GM19467 (cell line): ENCODE measurements around the gene FTCD.
"Not testable (repeated sequence)": the region's sequence is repeated elsewhere in the genome, so short reads cannot be mapped to it uniquely, and the experiment has no call there.

Source experiments
- ATAC-seq: cut with Tn5 transposase; IDR thresholded peaks from one replicate; pipeline ENCODE4 v1.9.1; 2021; ENCODE audit warnings: mild to moderate bottlenecking, moderate library complexity; ENCODE audit not compliant: unreplicated experiment

The FTCD gene

DNA sequence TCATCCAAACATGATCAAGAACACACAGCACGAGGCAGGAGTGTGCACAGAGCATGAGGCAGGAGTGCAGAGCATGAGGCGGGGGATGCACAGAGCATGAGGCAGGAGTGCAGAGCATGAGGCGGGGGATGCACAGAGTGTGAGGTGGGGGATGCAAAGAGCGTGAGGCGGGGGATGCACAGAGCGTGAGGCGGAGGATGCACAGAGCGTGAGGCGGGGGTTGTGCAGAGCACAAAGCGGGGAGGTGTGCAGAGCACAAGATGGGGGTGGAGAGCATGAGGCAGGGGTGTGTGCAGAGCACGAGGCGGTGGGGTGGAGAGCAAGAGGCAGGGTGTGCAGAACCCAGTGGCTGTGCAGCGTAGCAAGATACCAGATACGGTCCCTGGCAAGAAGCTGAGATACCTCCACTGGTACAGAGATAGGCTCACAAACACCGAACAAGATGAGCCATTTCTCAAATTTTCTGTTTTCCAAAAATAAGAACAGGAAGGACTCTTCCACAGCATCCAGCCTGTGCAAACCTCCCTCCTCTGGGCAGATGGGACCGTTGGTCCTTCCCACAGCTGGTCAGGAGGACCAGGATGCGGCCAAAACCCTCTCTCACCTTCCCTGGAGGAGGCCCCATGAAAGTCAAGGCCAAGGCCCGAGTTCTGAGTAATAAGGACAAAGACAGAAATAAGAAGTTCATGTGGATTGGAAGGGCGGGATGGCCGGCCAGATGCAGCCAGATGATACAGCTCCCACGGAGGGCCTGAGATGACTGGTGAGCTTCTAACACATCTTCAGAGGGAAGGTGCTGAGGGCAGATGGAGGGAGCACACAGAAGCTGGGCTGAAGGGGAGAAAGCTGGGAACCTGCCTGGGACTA lies 16.9 kb upstream of the FTCD start:
- no peak for ATAC-seq

DNA sequence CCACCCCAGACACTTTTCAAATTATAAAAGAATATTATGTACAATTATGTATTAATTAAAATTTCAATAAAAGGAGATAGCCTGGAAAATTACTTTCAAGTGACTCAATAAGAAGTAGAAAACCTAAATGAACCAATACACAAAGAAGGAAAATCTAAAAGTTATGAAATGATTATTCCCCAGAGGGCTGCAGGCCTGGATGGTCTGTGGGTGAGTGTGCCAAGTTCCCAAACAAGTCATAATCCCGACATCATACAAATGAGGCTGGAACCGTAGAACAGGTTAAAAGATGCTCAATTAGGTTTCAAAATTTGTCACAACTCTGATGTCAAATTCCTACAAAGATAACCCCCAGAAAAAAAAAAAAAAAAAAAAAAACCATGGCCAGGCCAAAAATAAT lies 16.2 kb upstream of the FTCD start:
- ATAC-seq: no peak

DNA sequence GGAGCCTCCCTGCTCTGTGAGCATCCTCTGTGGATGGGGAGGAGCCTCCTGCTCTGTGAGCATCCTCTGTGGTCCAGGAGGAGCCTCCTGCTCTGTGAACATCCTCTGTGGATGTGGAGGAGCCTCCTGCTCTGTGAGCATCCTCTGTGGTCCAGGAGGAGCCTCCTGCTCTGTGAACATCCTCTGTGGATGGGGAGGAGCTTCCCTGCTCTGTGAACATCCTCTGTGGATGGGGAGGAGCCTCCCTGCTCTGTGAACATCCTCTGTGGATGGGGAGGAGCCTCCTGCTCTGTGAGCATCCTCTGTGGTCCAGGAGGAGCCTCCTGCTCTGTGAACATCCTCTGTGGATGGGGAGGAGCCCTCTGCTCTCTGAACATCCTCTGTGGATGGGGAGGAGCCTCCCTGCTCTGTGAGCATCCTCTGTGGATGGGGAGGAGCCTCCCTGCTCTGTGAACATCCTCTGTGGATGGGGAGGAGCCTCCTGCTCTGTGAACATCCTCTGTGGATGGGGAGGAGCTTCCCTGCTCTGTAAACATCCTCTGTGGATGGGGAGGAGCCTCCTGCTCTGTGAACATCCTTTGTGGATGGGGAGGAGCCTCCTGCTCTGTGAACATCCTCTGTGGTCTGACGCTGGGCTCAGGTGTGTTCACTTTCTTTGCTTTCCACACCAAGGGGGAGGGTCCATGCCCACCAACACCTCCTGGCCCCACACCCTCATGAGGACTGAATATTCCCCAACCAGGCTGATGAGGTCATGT lies 15.2 kb upstream of the FTCD start:
- ATAC-seq: not testable (repeated sequence)

DNA sequence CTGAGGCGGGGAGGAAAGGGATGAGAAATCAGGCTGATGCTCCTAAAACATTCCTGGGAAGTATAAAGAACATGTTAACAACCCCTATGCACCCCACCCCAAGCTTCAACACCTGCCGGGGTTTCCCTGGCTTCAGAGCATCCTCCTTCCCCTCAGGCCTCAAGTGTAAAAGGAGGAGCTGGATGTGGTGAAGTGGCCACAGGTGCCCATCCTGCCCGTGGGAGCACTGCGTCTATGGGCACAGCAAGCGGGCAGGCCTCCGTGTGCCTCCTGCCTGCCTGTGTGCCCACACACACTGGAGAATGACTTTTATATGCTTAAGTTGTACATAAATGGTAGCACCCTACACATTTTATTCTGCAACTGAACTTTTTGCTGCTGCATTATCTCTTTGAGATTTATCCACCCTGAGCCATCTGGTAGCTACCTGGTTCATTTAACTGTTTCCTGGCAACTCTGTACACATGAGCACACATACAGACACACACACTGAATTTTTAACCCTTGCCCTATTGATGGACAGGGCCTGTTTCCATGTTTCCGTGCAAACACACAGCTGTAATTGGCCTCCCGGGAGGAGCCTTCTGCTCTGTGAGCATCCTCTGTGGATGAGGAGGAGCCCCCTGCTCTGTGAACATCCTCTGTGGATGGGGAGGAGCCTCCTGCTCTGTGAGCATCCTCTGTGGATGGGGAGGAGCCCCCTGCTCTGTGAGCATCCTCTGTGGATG lies 13.4 kb upstream of the FTCD start:
- ATAC-seq: no peak

DNA sequence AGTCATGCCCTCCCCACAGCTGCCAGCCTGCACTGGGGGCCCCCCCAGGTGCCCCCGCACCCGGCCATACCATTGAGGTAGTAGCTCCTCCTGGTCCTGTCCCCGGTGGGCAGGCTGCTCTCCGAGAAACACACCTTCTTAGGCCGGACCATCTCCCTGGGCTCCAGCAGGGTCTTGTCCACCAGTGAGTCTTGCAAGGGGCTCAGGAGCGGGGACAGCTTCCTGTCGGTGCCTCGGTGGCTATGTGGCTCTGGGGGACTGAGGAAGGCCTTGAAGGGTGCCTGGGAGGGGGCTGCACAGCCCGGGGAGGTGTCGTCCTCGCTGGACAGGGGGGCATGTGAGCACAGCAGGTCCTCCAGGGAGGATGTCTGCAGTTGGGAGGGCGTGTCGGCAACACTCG lies 12.9 kb upstream of the FTCD start:
- no peak for ATAC-seq

DNA sequence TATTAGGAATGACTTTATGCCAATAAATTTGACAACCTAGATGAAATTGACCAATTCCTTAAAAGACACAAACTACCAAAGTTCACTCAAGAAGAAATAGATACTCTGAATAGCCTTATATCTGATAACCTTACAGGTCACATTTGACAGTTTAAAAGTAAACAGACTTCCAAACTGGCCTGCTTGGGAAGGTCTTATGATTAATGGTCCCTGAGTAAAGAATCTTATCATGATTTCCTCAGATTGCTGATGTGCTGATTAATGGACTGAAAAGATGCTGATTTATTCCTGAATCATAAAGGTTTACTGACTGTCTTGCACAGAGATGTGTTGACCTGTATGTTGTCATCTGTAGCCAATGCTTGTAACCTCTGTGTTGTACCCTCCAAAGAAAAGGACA lies 9.7 kb upstream of the FTCD start:
- ATAC-seq: no peak

DNA sequence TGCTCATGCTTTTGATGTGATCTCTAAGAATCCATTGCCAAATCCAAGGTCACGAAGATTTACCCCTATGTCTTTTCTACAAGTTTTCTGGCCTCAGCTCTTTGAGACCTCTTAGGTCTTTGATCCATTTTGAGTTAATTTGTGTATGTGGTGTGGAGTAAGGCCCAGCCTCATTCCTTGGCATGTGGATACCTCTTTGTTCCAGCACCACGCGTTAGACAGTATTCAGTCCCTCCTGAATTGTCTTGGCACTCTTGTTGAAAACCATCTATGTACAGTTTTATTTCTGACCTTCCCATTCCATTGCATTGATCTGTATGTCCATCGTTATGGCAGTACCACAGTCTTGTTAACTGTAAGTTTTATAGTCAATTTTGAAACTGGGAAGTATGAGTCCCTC lies 8.0 kb upstream of the FTCD start:
- ATAC-seq: no peak

DNA sequence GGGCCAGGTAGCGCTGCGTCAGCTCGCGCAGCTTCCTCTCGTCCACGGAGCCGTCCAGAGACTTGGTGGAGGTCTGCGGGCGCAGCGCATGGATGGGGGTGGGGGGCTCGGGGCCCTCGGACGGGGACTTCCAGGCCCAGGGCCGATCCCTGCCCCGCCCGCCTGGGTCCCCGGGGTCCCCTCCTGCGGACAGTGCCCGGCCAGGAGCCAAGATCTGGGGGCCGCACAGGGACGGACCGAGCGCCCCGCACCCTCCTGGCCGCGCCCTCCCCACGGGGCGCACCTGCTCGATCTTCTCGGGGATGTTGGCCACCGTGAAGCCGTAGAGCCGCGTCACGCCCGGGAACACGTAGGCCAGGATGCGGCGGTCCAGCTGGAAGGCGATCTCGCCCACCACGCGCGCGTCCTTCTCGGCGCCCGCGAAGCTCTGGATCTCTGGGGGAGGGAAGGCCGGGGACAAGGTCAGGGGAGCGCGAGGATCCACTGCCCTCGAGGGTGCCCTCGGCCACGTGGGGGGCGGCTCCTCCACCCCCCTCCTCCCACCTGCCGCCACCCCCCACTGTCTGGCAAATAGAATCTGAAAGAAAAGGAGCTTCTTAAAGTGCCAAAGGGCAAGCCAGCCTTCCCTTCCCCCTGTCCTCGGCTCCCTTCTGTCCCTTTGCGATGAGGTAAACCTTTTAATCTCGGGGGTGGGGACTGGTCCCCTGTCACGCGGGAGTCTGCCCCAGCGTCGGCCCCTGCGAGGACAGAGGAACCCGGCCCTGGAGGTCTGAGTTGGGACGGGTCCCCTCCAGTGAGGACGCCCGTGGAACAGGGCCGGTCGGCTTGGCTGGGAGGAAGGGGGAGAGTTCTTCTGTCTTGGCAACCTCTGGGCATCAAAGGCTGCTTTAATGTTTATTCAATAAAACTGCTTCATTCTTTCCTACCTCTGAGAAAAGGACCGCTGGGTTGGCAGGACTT lies 6.5 kb upstream of the FTCD start:
- ATAC-seq: no peak

DNA sequence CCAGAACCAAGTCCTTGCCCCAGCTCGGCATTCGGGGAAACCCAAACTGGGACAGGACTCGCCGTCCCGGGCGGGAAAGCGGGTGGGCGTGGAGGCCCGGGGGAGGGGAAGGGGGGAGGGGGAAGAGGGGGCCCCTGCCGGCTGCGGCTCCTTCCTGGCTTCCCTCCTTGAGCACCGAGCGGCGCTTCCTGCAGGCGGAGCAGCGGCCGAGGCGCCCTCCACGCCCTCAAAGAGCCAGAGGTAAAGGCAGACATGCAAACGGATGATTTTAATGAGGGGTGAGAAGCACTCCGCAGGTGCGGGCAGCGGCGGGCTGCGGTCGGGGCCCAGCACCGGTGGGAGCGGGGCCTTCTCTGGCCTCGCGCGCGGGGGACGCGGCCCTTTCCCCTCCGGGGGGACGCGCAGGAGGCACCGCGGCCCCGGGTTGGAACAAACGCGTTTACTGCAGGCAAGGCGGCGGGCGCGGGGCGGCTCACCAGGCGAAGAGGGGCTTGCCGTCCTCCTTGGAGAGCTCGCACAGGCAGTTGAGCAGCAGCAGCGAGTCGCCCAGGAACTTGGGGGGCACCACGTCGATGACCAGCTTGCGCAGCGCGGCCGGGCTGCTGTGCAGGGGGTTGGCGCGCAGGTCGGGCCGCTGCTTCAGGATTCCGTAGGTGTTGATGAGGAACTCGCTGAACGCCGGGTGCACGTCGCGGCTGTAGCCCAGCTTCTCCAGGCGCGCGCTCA lies 5.7 kb upstream of the FTCD start:
- ATAC-seq: no peak

DNA sequence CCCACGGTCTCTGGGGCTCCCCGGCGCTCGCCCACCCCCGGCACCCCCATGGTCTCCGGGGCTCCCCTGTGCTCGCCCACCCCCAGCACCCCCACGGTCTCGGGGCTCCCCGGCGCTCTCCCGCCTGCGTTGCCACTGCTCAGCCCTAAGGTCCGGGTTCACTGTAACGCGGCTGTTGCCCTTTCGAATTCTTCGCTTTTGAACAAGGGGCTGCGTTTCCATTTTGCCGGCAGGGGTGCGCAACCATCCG lies 5.2 kb upstream of the FTCD start:
- ATAC-seq: no peak

DNA sequence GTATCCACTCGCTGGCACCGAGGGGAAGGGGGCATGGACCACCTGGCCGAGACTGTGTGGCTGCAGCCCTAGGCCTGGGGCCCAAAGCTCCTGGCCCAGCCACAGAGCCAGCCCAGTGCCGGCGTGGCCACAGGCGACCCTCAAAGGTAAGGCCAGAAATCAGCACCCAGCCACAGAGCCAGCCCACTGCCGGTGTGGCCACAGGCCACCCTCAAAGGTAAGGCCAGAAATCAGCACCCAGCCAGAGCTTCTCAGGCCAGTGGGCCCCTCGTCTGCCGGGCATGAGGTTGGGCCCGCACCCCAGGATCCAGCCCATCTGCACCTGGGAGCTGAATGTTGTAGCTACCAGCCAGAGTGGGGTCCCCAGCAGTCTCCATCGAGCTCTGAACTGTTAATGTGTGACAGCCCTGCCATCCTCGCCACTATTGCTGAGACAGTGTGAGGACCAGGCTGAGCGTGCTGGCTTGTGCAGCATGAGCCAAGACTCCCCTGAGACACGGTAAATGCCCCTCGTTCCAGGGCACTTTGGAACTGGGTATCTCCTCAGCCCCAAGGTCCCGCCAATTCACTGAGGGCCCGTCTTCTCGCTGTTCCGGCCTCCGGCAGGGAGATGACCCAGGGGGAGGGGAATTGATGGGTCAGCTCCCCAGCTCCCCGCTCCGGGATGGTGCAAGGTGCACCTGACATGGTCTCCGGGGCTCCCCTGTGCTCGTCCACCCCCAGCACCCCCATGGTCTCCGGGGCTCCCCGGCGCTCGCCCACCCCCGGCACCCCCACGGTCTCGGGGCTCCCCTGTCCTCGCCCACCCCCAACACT lies 4.7 kb upstream of the FTCD start:
- no peak for ATAC-seq

DNA sequence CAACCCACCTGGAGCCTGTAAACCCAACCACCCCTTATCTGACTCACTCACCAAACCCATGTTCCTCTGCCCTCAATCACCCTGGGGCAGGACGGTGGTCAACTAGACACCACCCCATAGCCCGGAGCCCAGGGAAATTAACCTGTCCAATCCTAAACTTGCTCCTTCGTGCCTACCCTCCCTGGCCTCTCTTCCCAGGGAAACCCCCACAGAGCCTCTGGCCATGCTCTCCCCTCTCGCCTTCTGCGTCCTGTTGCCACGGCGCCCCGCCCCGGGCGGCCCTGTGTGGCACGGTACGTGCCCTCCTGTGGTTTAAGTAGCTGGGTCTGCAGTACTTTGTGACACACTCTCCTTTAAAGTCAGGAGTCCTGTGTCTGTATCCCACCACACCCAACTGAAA lies 4.0 kb upstream of the FTCD start:
- ATAC-seq: no peak

DNA sequence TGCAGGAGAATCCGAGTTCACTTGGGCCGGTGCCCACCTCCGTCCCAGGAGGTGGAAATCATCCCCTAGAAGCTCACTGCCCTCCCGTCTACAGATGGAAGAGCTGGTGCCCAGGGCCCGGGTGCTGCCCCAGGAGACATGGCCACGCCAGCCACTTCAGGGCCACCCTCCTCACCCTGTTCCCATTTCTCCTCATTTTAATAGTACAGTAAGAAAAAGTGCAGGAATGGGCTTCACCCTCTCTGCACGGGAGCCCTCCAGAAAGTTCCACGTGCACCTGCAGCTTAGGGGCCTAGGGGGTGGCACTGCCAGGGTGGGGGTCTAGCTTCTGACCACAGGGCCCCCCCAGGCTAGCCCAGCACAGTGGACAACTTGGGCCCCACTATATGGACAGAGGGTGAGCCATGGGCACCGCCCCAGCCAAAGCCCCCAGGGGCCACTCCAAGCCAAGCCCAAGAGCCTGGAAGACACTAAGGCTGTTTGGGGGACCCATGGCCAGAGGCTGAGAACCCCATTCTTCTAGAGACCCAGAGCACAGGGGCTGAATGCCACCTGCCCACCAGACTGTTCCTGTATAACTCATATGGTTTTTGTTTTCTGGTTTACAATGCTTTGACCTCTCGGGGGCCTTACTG lies 3.4 kb upstream of the FTCD start:
- no peak for ATAC-seq

DNA sequence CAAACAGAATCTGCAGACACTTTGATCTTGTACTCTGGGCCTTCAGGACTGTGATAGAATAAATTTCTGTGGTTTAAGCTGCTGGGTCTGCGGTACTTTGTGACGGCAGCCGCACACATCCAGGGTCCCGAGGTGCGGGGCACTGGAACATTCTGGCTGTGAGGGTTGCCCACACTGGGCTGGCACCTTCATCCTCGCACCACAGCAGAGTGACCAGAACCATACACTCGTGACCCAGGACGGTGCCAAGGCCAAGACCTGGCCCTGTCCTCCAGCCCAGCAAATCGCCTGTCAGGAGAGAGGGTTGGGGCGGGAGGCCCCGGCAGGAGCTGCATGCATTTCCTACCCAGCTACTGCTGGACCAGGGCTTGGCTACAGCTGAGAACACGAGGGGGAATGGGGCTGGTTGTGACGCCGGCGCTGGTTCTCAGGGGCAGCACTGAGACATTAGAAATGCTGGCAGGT lies 2.6 kb upstream of the FTCD start:
- ATAC-seq: no peak

DNA sequence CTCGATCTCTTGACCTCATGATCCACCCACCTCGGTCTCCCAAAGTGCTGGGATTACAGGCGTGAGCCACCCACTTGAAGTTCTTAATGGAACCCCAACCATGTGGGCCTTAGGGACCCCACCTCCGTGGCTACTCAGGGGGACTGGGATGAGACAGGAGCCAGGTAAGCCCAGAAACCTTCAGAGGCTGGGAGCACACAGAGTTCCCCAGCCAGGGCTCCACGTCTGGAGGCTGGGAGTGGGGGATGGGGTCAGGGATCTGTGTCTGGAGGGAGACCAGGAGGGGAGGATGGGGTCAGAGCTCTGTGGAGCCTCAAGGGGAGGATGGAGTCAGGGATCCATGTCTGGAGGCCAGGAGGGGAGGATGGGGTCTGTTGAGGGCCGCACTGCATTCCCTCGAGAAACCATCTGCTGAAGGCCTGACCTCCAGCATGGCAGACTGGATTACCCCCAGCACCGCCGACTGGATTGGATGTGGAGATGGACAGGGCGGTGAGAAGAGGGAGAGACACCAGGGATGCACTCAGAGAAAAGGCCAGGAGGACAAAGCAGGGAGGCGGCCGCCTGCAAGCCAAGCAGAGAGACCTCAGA lies 2.1 kb upstream of the FTCD start:
- no peak for ATAC-seq

DNA sequence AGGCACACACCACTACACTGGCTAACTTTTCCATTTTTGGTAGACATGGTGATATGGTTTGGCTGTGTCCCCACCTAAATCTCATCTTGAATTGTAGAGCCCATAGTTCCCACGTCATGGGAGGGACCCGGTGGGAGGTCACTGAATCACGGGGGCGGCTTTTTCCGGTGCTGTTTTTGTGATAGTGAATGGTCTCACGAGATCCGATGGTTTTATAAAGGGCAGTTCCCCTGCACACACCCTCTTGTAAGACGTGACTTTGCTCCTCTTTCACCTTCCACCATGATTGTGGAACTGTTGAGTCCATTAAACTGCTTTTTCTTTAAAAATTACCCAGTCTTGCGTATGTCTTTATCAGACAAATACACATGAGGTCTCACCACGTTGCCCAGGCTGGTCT lies 1.3 kb upstream of the FTCD start:
- ATAC-seq: no peak

DNA sequence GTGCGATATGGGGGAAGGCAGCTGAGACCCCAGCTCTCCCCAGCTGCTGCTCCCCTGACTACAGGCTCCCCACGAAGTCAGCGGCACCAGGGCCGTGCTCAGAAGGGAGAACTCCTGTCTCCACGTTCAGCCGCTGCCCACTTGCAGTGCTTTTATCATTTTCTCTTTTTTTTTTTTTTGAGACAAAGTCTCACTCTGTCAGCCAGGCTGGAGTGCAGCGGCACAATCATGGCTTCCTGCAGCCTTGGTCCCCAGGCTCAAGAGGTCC lies 933 bp upstream of the FTCD start:
- no peak for ATAC-seq

DNA sequence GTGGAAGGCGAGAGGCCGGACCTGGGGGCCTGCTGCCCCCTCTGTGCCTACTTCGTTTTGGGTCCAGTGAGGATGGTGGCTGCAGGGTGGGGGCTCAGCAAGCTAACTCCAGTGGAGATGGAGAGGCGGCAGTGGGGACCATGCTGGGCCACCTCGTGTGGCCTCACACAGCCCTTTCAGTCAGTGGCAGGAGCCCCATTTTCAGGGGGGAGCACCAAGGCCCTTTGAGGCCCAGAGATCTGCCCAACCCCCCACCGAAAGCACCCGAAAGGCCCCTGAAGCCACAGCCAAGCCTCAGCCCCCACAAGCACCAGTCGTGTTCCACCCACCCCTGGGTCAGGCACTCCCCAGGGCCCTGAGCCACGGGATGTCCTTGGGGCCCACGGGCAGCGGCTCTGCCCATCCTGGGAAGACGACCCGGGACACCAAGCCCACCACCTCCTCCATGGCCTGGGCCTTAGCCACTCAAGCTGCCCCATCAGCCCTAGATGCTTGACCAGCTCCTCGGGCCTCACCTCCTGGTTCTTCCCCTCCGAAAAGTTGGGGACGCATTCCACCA lies 345 bp downstream of the FTCD start:
- ATAC-seq: no peak
